ENCODE data around the gene KCNH1.

The KCNH1 gene

DNA sequence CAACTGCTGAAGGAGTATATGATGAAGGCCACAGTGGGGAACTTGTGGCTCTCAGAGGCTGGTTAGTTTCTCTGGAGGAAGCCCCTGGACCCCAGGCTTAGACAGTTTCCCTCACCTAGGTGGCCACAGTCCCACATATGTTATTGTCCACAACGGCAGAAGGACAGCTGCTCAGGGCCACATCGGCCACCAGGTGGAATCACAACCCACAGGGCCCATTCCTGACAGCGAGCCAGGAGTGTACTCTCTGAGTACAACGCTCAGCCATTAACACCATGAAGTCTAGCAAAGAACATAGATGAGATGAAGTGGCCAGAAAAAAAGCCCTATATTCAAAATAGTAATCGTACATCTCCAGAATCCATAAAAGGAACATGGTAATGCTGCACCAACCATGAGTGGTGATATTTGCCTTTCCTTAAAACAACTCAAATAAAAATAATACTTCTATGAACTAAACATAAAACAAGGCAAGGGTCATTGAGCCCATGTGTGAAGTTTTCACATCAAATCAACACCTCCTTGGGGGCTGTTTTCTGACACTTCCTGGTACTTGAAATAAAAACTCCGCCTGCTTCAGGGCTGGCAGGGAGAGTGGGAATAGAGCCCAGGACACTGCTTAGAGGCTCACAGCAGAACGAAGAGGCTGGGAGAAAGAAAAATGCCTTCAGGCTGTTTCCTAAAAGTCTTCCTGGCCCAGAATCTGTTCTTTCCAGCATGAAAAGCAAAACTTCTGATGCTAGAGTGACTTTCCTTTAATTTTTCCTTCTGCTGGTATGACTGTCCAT is 421.9 kb downstream of the KCNH1 start:
- no peaks in the 10 kb centered on the region for H3K4me1 ChIP-seq (ENCODE audit: control insufficient read depth, insufficient read depth, low read length)
- no peak overlapping the region for H3K4me3 ChIP-seq (ENCODE audit: low read depth, low read length)
- ChIA-PET CTCF (no interaction called here), POLR2A (no interaction called here)
- TF ChIP-seq ZNF175 (tag by site-specific recombination; IDR thresholded peaks at IDR 0.05) (no peak), ZFP3 (tag by site-specific recombination; IDR thresholded peaks at IDR 0.05; ENCODE audit: low read depth) (no peak), ZNF341 (tag by site-specific recombination; IDR thresholded peaks at IDR 0.05; ENCODE audit: low read depth) (no peak)
- TF ChIP-seq, protein P1, sequence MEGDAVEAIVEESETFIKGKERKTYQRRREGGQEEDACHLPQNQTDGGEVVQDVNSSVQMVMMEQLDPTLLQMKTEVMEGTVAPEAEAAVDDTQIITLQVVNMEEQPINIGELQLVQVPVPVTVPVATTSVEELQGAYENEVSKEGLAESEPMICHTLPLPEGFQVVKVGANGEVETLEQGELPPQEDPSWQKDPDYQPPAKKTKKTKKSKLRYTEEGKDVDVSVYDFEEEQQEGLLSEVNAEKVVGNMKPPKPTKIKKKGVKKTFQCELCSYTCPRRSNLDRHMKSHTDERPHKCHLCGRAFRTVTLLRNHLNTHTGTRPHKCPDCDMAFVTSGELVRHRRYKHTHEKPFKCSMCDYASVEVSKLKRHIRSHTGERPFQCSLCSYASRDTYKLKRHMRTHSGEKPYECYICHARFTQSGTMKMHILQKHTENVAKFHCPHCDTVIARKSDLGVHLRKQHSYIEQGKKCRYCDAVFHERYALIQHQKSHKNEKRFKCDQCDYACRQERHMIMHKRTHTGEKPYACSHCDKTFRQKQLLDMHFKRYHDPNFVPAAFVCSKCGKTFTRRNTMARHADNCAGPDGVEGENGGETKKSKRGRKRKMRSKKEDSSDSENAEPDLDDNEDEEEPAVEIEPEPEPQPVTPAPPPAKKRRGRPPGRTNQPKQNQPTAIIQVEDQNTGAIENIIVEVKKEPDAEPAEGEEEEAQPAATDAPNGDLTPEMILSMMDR (tag by site-specific recombination; IDR thresholded peaks at IDR 0.05) = 0 out of 2 replicates have a peak, but pooled peaks have one; percentile 16
- H3K36me3 ChIP-seq (ENCODE audit: control insufficient read depth in 2 of 2, insufficient read depth in 1 of 2, low read length in 2 of 2) = no peaks in the 10 kb centered on the region
- H3K27ac ChIP-seq (ENCODE audit: extremely low read depth, low read depth, low read length) = no peak overlapping the region
- no peaks in the 10 kb centered on the region for H3K9me3 ChIP-seq (ENCODE audit: control insufficient read depth, insufficient read depth, low read depth, low read length)

DNA sequence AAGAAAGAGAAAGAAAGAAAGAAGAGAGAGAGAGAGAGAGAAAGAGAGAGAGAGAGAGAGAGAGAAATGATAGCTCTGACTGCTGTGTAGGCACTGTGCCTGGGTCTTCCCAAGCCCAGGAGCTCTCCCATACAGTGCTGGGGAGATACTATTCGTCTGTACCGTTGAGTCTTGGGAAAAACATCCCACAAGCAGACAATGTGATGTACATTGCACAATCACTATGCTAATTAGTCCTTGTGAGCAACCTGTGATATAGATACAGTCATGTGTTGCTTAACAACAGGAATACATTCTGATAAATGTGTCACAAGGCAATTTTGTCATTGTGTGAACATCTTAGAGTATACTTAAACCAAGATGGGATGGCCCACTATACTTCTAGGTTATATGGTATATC is 424.2 kb downstream of the KCNH1 start:
- POLR2A ChIA-PET = no interaction called here
- H3K4me1 ChIP-seq (ENCODE audit: control insufficient read depth, insufficient read depth, low read length) = no peaks in the 10 kb centered on the region
- CTCF ChIA-PET = interaction anchor here (0.5 to 0.9 kb wide), 2 partner anchors 269 to 402 kb away, joined by 3 to 5 read pairs; no protein-coding TSS in a partner anchor
- H3K27ac ChIP-seq (ENCODE audit: extremely low read depth, low read depth, low read length) = no peak overlapping the region
- no peak overlapping the region for H3K4me3 ChIP-seq (ENCODE audit: low read depth, low read length)
- no peaks in the 10 kb centered on the region for H3K36me3 ChIP-seq (ENCODE audit: control insufficient read depth in 2 of 2, insufficient read depth in 1 of 2, low read length in 2 of 2)
- TF ChIP-seq, protein P2, sequence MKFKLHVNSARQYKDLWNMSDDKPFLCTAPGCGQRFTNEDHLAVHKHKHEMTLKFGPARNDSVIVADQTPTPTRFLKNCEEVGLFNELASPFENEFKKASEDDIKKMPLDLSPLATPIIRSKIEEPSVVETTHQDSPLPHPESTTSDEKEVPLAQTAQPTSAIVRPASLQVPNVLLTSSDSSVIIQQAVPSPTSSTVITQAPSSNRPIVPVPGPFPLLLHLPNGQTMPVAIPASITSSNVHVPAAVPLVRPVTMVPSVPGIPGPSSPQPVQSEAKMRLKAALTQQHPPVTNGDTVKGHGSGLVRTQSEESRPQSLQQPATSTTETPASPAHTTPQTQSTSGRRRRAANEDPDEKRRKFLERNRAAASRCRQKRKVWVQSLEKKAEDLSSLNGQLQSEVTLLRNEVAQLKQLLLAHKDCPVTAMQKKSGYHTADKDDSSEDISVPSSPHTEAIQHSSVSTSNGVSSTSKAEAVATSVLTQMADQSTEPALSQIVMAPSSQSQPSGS (tag by site-specific recombination; IDR thresholded peaks at IDR 0.05; ENCODE audit: low read depth) = no peak
- no peak for TF ChIP-seq ZNF133 (tag by site-specific recombination; IDR thresholded peaks at IDR 0.05)
- TF ChIP-seq ZNF843 (tag by site-specific recombination; IDR thresholded peaks at IDR 0.05) = no peak
- TF ChIP-seq, protein P3, sequence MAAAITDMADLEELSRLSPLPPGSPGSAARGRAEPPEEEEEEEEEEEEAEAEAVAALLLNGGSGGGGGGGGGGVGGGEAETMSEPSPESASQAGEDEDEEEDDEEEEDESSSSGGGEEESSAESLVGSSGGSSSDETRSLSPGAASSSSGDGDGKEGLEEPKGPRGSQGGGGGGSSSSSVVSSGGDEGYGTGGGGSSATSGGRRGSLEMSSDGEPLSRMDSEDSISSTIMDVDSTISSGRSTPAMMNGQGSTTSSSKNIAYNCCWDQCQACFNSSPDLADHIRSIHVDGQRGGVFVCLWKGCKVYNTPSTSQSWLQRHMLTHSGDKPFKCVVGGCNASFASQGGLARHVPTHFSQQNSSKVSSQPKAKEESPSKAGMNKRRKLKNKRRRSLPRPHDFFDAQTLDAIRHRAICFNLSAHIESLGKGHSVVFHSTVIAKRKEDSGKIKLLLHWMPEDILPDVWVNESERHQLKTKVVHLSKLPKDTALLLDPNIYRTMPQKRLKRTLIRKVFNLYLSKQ (tag by site-specific recombination; IDR thresholded peaks at IDR 0.05; ENCODE audit: borderline replicate concordance) = no peak
- TF ChIP-seq, protein P4, sequence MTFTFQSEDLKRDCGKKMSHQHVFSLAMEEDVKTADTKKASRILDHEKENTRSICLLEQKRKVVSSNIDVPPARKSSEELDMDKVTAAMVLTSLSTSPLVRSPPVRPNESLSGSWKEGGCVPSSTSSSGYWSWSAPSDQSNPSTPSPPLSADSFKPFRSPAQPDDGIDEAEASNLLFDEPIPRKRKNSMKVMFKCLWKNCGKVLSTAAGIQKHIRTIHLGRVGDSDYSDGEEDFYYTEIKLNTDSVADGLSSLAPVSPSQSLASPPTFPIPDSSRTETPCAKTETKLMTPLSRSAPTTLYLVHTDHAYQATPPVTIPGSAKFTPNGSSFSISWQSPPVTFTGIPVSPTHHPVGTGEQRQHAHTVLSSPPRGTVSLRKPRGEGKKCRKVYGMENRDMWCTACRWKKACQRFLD (tag by site-specific recombination; IDR thresholded peaks at IDR 0.05) = no peak
- no peak for TF ChIP-seq ZNF302 (tag by site-specific recombination; IDR thresholded peaks at IDR 0.05; ENCODE audit: low read depth)
- TF ChIP-seq, protein P5, sequence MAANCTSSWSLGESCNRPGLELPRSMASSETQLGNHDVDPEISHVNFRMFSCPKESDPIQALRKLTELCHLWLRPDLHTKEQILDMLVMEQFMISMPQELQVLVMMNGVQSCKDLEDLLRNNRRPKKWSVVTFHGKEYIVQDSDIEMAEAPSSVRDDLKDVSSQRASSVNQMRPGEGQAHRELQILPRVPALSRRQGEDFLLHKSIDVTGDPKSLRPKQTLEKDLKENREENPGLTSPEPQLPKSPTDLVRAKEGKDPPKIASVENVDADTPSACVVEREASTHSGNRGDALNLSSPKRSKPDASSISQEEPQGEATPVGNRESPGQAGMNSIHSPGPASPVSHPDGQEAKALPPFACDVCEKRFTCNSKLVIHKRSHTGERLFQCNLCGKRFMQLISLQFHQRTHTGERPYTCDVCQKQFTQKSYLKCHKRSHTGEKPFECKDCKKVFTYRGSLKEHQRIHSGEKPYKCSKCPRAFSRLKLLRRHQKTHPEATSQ (tag by site-specific recombination; IDR thresholded peaks at IDR 0.05) = no peak
- TF ChIP-seq WT1 (tag by site-specific recombination; IDR thresholded peaks at IDR 0.05) = no peak
- TF ChIP-seq, protein P6, sequence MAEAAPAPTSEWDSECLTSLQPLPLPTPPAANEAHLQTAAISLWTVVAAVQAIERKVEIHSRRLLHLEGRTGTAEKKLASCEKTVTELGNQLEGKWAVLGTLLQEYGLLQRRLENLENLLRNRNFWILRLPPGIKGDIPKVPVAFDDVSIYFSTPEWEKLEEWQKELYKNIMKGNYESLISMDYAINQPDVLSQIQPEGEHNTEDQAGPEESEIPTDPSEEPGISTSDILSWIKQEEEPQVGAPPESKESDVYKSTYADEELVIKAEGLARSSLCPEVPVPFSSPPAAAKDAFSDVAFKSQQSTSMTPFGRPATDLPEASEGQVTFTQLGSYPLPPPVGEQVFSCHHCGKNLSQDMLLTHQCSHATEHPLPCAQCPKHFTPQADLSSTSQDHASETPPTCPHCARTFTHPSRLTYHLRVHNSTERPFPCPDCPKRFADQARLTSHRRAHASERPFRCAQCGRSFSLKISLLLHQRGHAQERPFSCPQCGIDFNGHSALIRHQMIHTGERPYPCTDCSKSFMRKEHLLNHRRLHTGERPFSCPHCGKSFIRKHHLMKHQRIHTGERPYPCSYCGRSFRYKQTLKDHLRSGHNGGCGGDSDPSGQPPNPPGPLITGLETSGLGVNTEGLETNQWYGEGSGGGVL (tag by site-specific recombination; IDR thresholded peaks at IDR 0.05) = no peak
- H3K9me3 ChIP-seq (ENCODE audit: control insufficient read depth, insufficient read depth, low read depth, low read length) = no peaks in the 10 kb centered on the region

Data from HEK293 (cell line).